ENCODE results near the gene ZNF407.

Gene ZNF407

GRCh38 chr18:74818516-74819175 is 221.0 kb downstream of the ZNF407 start:
- TF ChIP-seq, protein P1, sequence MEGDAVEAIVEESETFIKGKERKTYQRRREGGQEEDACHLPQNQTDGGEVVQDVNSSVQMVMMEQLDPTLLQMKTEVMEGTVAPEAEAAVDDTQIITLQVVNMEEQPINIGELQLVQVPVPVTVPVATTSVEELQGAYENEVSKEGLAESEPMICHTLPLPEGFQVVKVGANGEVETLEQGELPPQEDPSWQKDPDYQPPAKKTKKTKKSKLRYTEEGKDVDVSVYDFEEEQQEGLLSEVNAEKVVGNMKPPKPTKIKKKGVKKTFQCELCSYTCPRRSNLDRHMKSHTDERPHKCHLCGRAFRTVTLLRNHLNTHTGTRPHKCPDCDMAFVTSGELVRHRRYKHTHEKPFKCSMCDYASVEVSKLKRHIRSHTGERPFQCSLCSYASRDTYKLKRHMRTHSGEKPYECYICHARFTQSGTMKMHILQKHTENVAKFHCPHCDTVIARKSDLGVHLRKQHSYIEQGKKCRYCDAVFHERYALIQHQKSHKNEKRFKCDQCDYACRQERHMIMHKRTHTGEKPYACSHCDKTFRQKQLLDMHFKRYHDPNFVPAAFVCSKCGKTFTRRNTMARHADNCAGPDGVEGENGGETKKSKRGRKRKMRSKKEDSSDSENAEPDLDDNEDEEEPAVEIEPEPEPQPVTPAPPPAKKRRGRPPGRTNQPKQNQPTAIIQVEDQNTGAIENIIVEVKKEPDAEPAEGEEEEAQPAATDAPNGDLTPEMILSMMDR (conservative IDR thresholded peaks at IDR 0.05; ENCODE audit: low read depth) = no peak
- POLR2A ChIA-PET (ENCODE audit: low non-redundant PET) = no interaction called here
- no peak for DNase-seq (ENCODE audit: low spot score)
- CTCF ChIA-PET = interaction anchor here (0.6 kb wide), 1 partner anchor 69 kb away, joined by 3 read pairs; no protein-coding TSS in a partner anchor
- no peak overlapping the region for H3K27ac ChIP-seq

DNA sequence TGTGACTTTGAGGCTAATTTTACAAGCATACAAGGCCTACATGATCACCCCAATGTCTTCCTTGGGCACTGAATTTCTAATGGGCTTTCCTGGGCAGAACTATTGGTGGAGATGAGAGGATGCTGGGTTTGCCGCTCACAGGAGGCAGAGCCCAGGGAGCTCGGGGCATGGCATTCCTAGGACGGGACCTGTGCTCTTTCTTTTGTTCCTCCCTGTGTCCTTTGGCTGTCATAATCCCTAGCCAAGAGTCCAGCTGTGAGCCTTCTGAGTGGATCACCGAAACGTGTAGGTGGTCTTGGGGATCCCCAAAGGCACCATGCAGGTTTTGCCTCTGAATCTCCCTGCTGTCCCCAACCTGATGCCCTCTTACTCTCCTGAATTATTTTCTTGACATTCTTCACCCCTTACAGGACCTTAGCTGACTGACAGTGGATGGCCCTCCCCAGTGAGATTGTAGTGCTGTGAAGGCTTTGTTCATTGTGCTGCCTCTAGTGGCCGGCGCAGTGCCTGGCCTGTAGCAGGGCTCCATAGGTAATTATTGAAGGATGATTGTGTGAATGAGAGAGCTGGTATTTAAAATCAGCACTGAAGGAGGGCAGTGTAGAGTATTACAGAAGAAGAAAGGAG is 221.9 kb downstream of the ZNF407 start:
- ChIA-PET POLR2A (ENCODE audit: low non-redundant PET) (no interaction called here), CTCF (no interaction called here)
- H3K27ac ChIP-seq = no peak overlapping the region
- no peak for DNase-seq (ENCODE audit: low spot score)
- TF ChIP-seq, protein P1 (conservative IDR thresholded peaks at IDR 0.05; ENCODE audit: low read depth) = peak; percentile 46

GRCh38 chr18:74820160-74820780 is 222.6 kb downstream of the ZNF407 start:
- H3K27ac ChIP-seq = no peak overlapping the region
- TF ChIP-seq, protein P1 (conservative IDR thresholded peaks at IDR 0.05; ENCODE audit: low read depth) = no peak
- POLR2A ChIA-PET (ENCODE audit: low non-redundant PET) = no interaction called here
- CTCF ChIA-PET = no interaction called here
- DNase-seq (ENCODE audit: low spot score) = no peak

DNA sequence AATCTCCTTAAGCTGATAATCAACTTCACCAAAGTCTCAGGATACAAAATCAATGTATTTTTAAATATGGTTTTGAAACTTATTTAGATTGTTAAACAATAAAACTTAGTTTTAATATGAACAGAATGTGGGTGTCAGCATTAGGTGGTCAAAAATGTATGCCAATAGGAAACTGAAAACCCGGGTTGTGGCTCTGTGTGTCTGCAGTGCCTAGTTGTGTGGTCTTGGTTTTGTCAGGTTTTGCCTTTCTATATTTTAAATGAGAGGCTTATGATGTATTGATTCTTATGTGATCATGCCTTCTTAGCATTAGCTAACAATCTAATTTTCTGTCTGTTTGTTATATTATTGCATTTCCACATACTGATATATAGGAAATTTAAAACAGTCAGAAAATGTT is 227.8 kb downstream of the ZNF407 start:
- TF ChIP-seq, protein P1 (conservative IDR thresholded peaks at IDR 0.05; ENCODE audit: low read depth) = no peak
- H3K27ac ChIP-seq = no peak overlapping the region
- CTCF ChIA-PET = no interaction called here
- DNase-seq (ENCODE audit: low spot score) = no peak
- POLR2A ChIA-PET (ENCODE audit: low non-redundant PET) = no interaction called here

GRCh38 chr18:74826572-74826971 is 228.9 kb downstream of the ZNF407 start:
- no peak for DNase-seq (ENCODE audit: low spot score)
- TF ChIP-seq, protein P1 (conservative IDR thresholded peaks at IDR 0.05; ENCODE audit: low read depth) = no peak
- ChIA-PET POLR2A (ENCODE audit: low non-redundant PET) (no interaction called here), CTCF (no interaction called here)
- no peak overlapping the region for H3K27ac ChIP-seq

DNA sequence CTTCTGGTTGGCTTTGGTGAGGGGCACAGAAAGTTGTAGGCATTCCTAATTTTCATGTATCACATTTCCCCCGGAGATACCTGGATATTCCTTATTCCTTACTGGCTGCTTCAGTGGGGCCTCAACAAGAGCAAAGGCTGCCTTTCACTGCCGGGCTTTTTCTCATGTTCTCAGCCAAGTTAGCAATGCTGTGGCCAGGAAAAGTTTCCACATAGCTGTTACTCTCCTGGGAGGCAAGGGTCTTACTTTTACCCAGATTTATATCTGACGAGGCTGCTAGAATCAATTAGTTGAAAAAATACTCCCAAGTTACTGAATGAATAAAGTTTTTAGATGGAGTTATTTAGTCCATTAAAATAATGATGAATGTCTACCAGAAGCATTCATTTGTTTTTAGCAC is 230.5 kb downstream of the ZNF407 start:
- no peak for DNase-seq (ENCODE audit: low spot score)
- POLR2A ChIA-PET (ENCODE audit: low non-redundant PET) = no interaction called here
- TF ChIP-seq, protein P1 (conservative IDR thresholded peaks at IDR 0.05; ENCODE audit: low read depth) = no peak
- CTCF ChIA-PET = no interaction called here
- no peak overlapping the region for H3K27ac ChIP-seq
